CD14-positive monocyte (primary cell): ENCODE measurements around the gene KISS1R. TPM values are rescaled to one million over a fixed set of nuclear protein-coding genes. Genes with fewer than 3 reads are reported as not detected.

Experiments used
- DNase-seq, 3 donors: peaks; one replicate each; pipeline ENCODE4 v3.0.0-alpha.2; 2011 to 2022
- H2AFZ ChIP-seq: 2 replicates; pipeline ENCODE4 v1.6.0; 2012; ENCODE audit warnings: mild to moderate bottlenecking, low read depth, low read length, inconsistent platforms; ENCODE audit not compliant: insufficient read depth, poor library complexity, severe bottlenecking
- H3K27ac ChIP-seq, 2 donors: 1 replicate in 1 of 2; 2 replicates in 1 of 2; pipeline ENCODE4 v1.5.1; 2012 to 2013; ENCODE audit warnings: low read length in 2 of 2, control low read depth in 1 of 2, inconsistent platforms in 1 of 2, low read depth in 1 of 2, mild to moderate bottlenecking in 1 of 2
- H3K27me3 ChIP-seq, 2 donors: one replicate each; pipeline versions ENCODE4 v1.6.0 to v1.6.1; 2011 to 2013; ENCODE audit warnings: low read length in 2 of 2; ENCODE audit not compliant: control insufficient read depth in 2 of 2, insufficient read depth in 2 of 2
- H3K36me3 ChIP-seq, 2 donors: replicated peaks in 1 of 2; 1 replicate in 1 of 2; 2 replicates in 1 of 2; pipeline versions ENCODE4 v1.5.1 to v1.6.1; 2012 to 2013; ENCODE audit warnings: low read length in 2 of 2, control low read depth in 1 of 2, inconsistent platforms in 1 of 2, mild to moderate bottlenecking in 1 of 2; ENCODE audit not compliant: insufficient read depth in 2 of 2, control insufficient read depth in 1 of 2
- H3K4me1 ChIP-seq, 2 donors: 1 replicate in 1 of 2; 2 replicates in 1 of 2; pipeline versions ENCODE4 v1.5.1 to v1.6.1; 2012 to 2013; ENCODE audit warnings: low read length in 2 of 2, control low read depth in 1 of 2, inconsistent platforms in 1 of 2, mild to moderate bottlenecking in 1 of 2, moderate library complexity in 1 of 2; ENCODE audit not compliant: insufficient read depth in 2 of 2, control insufficient read depth in 1 of 2
- H3K4me2 ChIP-seq: replicated peaks from 2 replicates; pipeline ENCODE3; 2012; ENCODE audit warnings: low read length, moderate library complexity, mild to moderate bottlenecking; ENCODE audit not compliant: poor library complexity, severe bottlenecking; ENCODE audit errors: extremely low read depth
- H3K4me3 ChIP-seq, 3 experiments: fragments of 200-600 bp in 1 of 3; sonication (generic) in 1 of 3; replicated peaks in 1 of 3; 1 replicate in 2 of 3; 2 replicates in 1 of 3; pipeline ENCODE4 v1.5.1; 2011 to 2013; ENCODE audit warnings: low read length in 3 of 3, mild to moderate bottlenecking in 3 of 3, control low read depth in 2 of 3, low read depth in 2 of 3, inconsistent platforms in 1 of 3, moderate library complexity in 1 of 3
- H3K79me2 ChIP-seq: 2 replicates; pipeline ENCODE4 v1.6.0; 2012; ENCODE audit warnings: mild to moderate bottlenecking, control low read depth, inconsistent platforms, low read length, moderate library complexity; ENCODE audit not compliant: insufficient read depth
- H3K9ac ChIP-seq: 2 replicates; pipeline ENCODE4 v1.6.0; 2017; ENCODE audit warnings: low read length, mild to moderate bottlenecking; ENCODE audit not compliant: insufficient read depth, poor library complexity, severe bottlenecking
- H3K9me3 ChIP-seq, 2 donors: replicated peaks in 1 of 2; 1 replicate in 1 of 2; 2 replicates in 1 of 2; pipeline versions ENCODE4 v1.5.1 to v1.6.1; 2012 to 2013; ENCODE audit warnings: low read length in 2 of 2, control low read depth in 1 of 2; ENCODE audit not compliant: control insufficient read depth in 1 of 2, insufficient read depth in 1 of 2
- H4K20me1 ChIP-seq: 2 replicates; pipeline ENCODE4 v1.6.0; 2012; ENCODE audit warnings: mild to moderate bottlenecking, low read length, control low read depth, moderate library complexity; ENCODE audit not compliant: insufficient read depth
- H3K27ac Mint-ChIP-seq, 7 donors: one replicate each; pipeline ENCODE4 v1.8.0; 2020; ENCODE audit warnings: mild to moderate bottlenecking in 7 of 7, mixed read lengths in 7 of 7, moderate library complexity in 6 of 7, inconsistent platforms in 2 of 7
- H3K27me3 Mint-ChIP-seq, 3 donors: one replicate each; pipeline ENCODE4 v1.8.0; 2021 to 2022; ENCODE audit warnings: low read depth in 3 of 3, mild to moderate bottlenecking in 3 of 3, mixed read lengths in 3 of 3, moderate library complexity in 3 of 3, inconsistent platforms in 1 of 3
- H3K36me3 Mint-ChIP-seq, 2 donors: one replicate each; pipeline ENCODE4 v1.8.0; 2020; ENCODE audit warnings: mixed read lengths in 2 of 2, inconsistent platforms in 1 of 2, mild to moderate bottlenecking in 1 of 2
- H3K4me1 Mint-ChIP-seq: one replicate; pipeline ENCODE4 v1.8.0; 2020; ENCODE audit warnings: mild to moderate bottlenecking, mixed read lengths
- H3K4me3 Mint-ChIP-seq, 2 donors: one replicate each; pipeline ENCODE4 v1.8.0; 2020; ENCODE audit warnings: mild to moderate bottlenecking in 2 of 2, mixed read lengths in 2 of 2, moderate library complexity in 1 of 2
- H3K9me3 Mint-ChIP-seq, 7 donors: one replicate each; pipeline ENCODE4 v1.8.0; 2020 to 2022; ENCODE audit warnings: mixed read lengths in 7 of 7, mild to moderate bottlenecking in 6 of 7, moderate library complexity in 6 of 7, inconsistent platforms in 2 of 7
- CTCF ChIP-seq: fragments of 200-600 bp; IDR thresholded peaks from one replicate; pipeline ENCODE4 v1.8.0; 2022; ENCODE audit warnings: antibody characterized with exemption, mild to moderate bottlenecking
- WGBS: methylation state at CpG from one replicate; pipeline ENCODE4 v1.1.5; 2013; ENCODE audit warnings: missing lambda C conversion rate; ENCODE audit not compliant: insufficient coverage; 5-methylcytosine and 5-hydroxymethylcytosine counted together
- intact Hi-C, 2 donors: fragments of 100-400 bp; cut with micrococcal nuclease; formaldehyde crosslinking; loops; one replicate each; pipeline versions ENCODE4 v1.15.0 to v1.15.1; 2023
- polyA plus RNA-seq, 3 donors: library from polyadenylated mRNA; depleted of rRNA in 1 of 3; unstranded in 2 of 3; stranded (reverse) in 1 of 3; fragments of 300-500 nt in 2 of 3; fragments of >200 nt in 1 of 3; fragmentation: Illumina TruSeq in 2 of 3; gene quantifications; 1 replicate in 2 of 3; 2 replicates in 1 of 3; pipeline ENCODE4 v1.2.3, GENCODE V29; 2012 to 2021

KISS1R gene
- polyA plus RNA-seq, 3 donors: not detected

- intact Hi-C loops: no loop called here
Measured at GRCh38 chr19:906480-906879, 10.7 kb upstream of the KISS1R start.

DNA sequence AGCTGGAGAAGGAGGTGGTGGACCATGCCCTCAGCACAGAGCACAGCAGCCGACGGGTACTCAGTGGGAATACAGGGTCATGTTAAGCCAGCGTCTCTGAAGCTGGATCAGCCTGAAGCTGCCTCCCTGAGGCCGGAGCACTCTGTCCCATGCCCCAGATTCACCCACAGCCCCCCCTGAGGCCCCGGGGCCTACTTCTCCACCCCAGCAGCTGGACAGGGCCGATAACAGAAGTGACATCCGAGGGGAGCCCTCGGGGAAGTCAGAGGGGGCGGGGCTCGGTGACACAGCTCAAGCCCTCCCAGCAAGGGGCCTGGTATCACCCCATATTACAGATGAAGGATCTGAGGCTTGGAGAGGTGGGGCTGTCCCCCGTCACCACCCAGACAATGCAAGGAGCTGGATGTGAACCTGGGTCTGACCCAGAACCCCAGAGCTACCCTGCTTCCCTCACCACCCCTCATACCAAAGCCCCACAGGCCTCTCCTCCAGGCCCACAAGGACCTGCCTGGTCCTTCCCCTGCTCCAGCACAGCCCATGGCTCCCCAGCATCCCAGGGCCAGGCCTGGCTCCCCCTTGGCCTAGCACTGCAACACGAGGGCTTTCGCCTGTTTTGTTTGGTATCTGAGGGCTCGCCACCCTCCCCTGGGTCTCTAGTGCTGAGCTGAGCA, 9.8 kb upstream of the KISS1R start:
- Histone ChIP-seq H3K27me3 (no peaks in the 10 kb centered on the region), H2AFZ (no peak overlapping the region), H3K27ac (peak overlapping the region; percentile 34 to 68), H3K4me1 (peaks cover 40 to 51% of the 10 kb centered on the region in 2 donors), H4K20me1 (peaks cover 50% of the 10 kb centered on the region), H3K9me3 (no peaks in the 10 kb centered on the region), H3K4me3 (peak overlapping the region in 1 of 3 experiments; percentile 38), H3K36me3 (peaks cover 0 to 3% of the 10 kb centered on the region in 2 donors), H3K4me2 (peak overlapping the region; percentile 22), H3K9ac (peak overlapping the region; percentile 27), H3K79me2 (peaks cover 81% of the 10 kb centered on the region)
- Mint-ChIP-seq H3K4me3 (peak overlapping the region in 1 of 2 donors; percentile 55), H3K27ac (peak overlapping the region; percentile 59 to 96 (median 83)), H3K36me3 (peaks cover 13 to 43% of the 10 kb centered on the region in 2 donors), H3K4me1 (peaks cover 44% of the 10 kb centered on the region), H3K9me3 (no peaks in the 10 kb centered on the region), H3K27me3 (peaks cover 0 to 2% (median 0%) of the 10 kb centered on the region in 3 donors)
- intact Hi-C loops: no loop called here
- no peak for TF ChIP-seq CTCF
- WGBS: 44% methylated on average over 9 of the region's 14 CpGs
- DNase-seq: peak; percentile 46 to 72 (median 51)

More at GRCh38 chr19:906480-906879, 10.7 kb upstream of the KISS1R start:
- H3K79me2 ChIP-seq: peaks cover 76% of the 10 kb centered on the region
- Mint-ChIP-seq H3K27me3 (peaks cover 0 to 2% (median 0%) of the 10 kb centered on the region in 3 donors), H3K36me3 (peaks cover 16 to 50% of the 10 kb centered on the region in 2 donors), H3K27ac (peak overlapping the region in 1 of 7 donors; percentile 25), H3K9me3 (no peaks in the 10 kb centered on the region), H3K4me3 (no peak overlapping the region), H3K4me1 (peaks cover 44% of the 10 kb centered on the region)
- H3K9ac ChIP-seq: no peak overlapping the region
- H3K9me3 ChIP-seq: no peaks in the 10 kb centered on the region
- H3K36me3 ChIP-seq: peaks cover 4 to 7% of the 10 kb centered on the region in 2 donors
- no peak overlapping the region for H3K4me2 ChIP-seq
- no peaks in the 10 kb centered on the region for H3K27me3 ChIP-seq
- peaks cover 40 to 46% of the 10 kb centered on the region in 2 donors for H3K4me1 ChIP-seq
- no peak for TF ChIP-seq CTCF
- DNase-seq: no peak
- WGBS: no CpG with 5 or more reads among the region's 7 CpGs
- no peak overlapping the region for H3K27ac ChIP-seq
- peaks cover 58% of the 10 kb centered on the region for H4K20me1 ChIP-seq
- H3K4me3 ChIP-seq: no peak overlapping the region
- H2AFZ ChIP-seq: no peak overlapping the region
